T-helper 1 cell treated with Interleukin-12 subunit alpha and Interleukin-12 subunit beta and Interleukin-4 antibody, amounts not matched to agents 30 ng/mL and 1 ng/mL, for 36 hours (primary cell): Measurements from ENCODE around the gene TBX10. TPM values are rescaled to one million over a fixed set of nuclear protein-coding genes. Genes with fewer than 3 reads are reported as not detected.
"Not testable (repeated sequence)": the region's sequence is repeated elsewhere in the genome, so short reads cannot be mapped to it uniquely, and the experiment has no call there.

Source experiments
- intact Hi-C: fragments of 100-400 bp; cut with micrococcal nuclease; formaldehyde crosslinking; loops from one replicate; pipeline ENCODE4 v1.15.1; 2024
- total RNA-seq: library from RNA; stranded (reverse); gene quantifications from 2 replicates; pipeline ENCODE4 v1.2.3, GENCODE V29; 2022

The TBX10 gene
- not detected in 2 replicates for total RNA-seq

GRCh38 chr11:67639438-67639859 lies at the start of gene TBX10:
Gene TBX10, minus strand, starts transcription at chr11:67639763. Its CDS starts 291 bp downstream, at chr11:67639472.
- intact Hi-C loops: no loop called here

DNA sequence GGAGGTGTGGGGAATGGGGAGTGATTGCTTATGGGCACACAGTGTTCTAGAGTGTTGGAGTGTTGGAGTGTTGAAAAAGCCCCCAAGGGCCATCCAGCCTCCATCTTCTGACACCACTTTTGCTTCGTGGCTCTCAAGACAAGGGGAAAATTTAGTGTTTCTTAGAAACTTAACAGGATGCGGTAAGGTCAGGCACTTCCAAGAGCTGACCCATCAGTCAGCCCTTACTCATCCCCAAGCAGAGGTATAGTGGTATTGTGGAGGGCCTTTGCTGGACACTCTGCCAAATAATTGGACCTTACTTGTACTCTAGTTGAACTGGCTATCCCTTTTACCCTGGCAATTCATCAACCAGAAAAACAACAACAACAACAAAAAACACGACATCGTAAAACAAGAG lies 49.6 kb upstream of the TBX10 start:
- intact Hi-C loops: no loop called here

DNA sequence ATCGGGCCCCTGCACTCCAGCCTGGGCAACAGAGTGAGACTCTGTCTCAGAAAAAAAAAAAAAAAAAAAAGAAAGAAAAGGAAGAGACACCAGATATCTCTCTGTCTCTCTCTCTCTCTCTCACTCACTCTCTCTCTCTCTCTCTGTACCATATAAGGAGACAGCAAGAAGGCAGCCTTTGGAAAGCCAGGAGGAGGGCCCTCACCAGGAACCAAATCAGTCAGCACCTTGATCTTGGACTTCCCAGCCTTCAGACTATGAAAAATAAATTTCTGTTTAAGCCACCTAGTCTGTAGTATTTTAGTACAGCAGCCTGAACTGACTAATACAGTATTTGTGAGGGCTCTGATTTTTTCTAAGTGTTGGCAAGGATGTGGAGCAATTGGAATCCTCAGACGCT lies 48.4 kb upstream of the TBX10 start:
- intact Hi-C loops: no loop called here

- intact Hi-C loops: not testable (repeated sequence)
These were observed 46.2 kb upstream of the TBX10 start for GRCh38 chr11:67685641-67686332.

GRCh38 chr11:67682126-67683034 lies 42.8 kb upstream of the TBX10 start:
- intact Hi-C loops: not testable (repeated sequence)

- intact Hi-C loops: no loop called here
These were observed 41.3 kb upstream of the TBX10 start for GRCh38 chr11:67680696-67681470.

- intact Hi-C loops: no loop called here
These were observed 35.6 kb upstream of the TBX10 start for GRCh38 chr11:67675058-67675747.

GRCh38 chr11:67674442-67674871 lies 34.9 kb upstream of the TBX10 start, which contains the start of gene ALDH3B2:
Gene ALDH3B2, minus strand, starts transcription at chr11:67674623. Its CDS starts 7,688 bp downstream, at chr11:67666935.
- intact Hi-C loops: no loop called here

GRCh38 chr11:67673902-67674301 lies 34.3 kb upstream of the TBX10 start:
- intact Hi-C loops: no loop called here

- intact Hi-C loops: no loop called here
These were observed 33.8 kb upstream of the TBX10 start for GRCh38 chr11:67673358-67673757.

- intact Hi-C loops: no loop called here
These were observed 31.6 kb upstream of the TBX10 start for GRCh38 chr11:67671211-67671520.

GRCh38 chr11:67670316-67671210 lies 31.0 kb upstream of the TBX10 start:
- intact Hi-C loops: no loop called here

GRCh38 chr11:67668192-67668551 lies 28.6 kb upstream of the TBX10 start:
- intact Hi-C loops: no loop called here

DNA sequence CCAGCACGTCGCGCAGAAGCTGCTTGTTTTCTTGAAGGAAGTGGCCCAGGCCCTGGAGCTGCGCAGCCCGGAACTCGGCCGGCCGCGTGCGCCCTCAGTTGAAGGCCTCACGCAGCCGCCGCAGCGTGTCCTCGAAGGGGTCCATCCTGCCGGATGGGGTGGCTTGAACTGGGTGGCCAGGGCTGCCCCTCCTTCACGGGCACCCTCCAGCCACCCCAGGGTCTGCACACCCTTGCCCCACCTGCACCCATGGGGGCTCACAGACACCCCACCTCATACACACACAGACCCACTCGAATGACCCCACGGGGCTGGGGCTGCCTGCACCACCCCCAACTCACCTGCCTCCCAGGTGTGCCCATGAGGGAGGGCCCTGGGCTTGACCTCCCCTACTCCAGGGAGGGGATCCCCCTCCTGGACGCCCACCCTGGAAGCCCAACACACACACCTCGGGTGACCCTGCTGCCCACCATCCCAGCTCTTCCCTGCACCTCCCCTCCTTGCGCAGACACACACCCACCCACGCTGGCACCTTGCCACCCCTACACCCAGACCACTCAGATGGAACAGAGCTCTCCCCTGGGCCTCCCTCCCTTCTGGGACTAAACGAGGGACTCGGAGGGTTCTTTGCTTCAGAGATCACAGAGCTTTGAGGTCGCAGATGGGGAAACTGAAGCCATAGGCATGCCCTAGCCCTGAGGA lies 28.1 kb upstream of the TBX10 start:
- intact Hi-C loops: no loop called here

DNA sequence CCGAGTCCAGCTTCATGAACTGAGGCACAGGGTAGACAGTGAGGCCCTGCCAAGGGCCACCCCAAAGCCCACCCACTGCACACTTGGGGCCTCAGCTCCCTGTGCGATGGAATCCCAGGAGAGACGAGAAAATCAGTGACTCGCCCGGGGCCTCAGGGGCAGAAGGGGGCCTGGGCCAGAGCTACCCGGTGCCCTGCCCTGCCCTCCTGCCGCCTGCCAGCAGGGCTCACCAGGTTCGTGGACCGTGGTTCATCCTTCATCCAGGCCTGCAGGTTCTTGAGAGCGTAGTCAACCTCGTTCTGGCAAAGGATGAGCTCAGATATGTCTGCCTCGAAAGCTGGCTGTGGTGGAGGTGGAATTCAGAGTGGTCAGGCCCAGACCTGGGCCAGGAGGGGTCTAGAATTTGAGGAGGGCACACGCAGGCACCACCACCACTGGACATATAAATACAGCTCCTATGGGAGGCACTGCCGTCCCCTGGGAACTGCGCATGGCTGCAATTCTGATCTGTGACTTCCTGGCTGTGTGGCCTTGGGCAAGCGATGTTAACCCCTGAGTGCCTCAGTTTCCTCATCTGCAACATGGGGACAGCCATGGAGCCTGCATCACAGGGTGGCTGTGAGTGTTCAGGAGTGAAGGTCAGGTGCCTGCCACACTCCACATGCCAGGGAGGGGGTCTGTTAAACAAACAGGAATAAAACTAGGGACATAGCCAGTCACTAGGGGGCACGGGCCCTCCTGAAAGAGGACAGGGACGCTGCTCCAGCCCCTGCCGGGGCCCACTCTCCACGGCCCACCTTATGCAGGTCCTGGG lies 27.3 kb upstream of the TBX10 start:
- intact Hi-C loops: no loop called here

- intact Hi-C loops: no loop called here
These were observed 26.7 kb upstream of the TBX10 start for GRCh38 chr11:67666303-67666645.

DNA sequence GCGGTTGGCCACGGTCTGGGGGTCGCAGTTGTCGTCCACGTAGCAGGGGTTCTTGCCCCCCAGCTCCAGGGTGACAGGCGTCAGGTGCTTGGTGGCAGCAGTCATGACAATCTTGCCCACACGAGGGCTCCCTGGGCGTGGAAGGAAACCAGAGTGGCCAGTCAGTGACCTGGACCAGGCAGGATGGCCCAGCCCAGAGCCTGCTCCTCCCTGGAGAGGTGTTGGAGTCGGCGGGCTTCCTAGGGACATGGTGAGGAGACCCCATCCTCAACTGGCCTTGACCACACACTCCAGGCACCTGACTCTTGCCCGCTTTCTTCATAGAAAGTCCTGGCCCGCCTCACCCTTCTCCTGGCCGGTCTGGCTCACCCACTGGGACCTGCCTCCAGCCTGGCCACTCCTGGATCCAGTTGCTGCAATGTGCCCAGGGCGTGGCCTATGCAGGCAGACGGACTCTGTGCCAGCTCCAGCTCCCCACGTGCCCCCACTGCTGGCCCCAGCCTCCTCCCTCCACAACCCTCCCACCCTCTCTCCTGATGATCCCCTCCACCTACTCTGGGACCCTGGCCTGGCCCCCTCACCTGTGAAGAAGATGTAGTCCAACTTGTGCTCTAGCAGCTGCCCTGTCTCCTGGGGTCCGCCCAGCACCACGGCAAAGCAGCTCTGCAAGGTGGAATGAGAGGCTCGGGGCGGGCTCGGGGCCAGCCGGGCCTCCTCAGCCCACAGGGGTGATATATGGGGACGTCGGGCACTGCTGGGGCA lies 26.2 kb upstream of the TBX10 start:
- intact Hi-C loops: no loop called here
